Measurements from ENCODE around the gene SEMA3F.

DNA sequence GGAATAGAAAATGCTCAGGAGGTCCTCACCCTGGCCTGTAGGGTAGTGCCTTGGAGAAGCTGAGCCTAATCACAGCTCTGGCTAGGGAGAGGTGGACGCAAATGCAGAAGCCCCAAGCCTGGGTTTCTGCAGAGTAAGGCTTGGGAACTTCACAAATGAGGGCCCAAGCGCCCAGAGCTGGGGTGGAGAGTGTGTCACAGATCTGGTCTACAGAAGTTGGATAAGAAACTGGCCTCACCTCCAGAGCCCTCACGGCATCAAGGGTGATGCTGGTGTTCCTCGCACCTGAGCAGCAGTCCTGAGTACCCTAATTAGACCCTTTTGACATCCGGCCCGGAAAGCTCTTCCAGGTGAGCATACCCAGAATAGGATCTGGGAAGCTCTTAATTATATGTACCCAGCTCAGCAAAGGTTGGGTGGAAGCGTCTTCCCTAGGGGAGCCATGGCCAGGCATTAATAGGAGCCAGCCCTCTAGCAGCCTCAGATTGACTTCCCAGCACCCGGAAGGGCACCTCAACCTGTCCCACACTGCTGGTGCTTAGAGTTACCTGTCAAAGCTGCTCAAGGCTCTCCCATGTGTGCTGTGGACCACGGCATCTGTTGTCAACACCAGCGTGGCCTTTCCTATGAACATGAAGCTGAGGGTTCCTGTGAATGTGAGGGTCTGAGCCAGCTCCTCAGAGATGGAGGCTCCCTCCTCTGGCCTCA is 34.6 kb upstream of the SEMA3F start:
- TF ChIP-seq CTCF (conservative IDR thresholded peaks at IDR 0.05 in 1 of 2, IDR thresholded peaks at IDR 0.05 in 1 of 2; ENCODE audit: extremely low read depth in 1 of 2, insufficient read depth in 1 of 2, low read depth in 1 of 2, low read length in 2 of 2), result no peak
- TF ChIP-seq EZH2 (IDR thresholded peaks at IDR 0.05; ENCODE audit: borderline replicate concordance, low read length), result no peak

Data from mammary epithelial cell (primary cell).